ENCODE results near the gene SIPA1L3.

Gene SIPA1L3

GRCh38 chr19:38148337-38148736, 241.3 kb downstream of the SIPA1L3 start:
- no peak for DNase-seq
- H3K4me1 Mint-ChIP-seq (ENCODE audit: low read depth in 2 of 2): peaks cover 0 to under 1% of the 10 kb centered on the region in 2 donors
- H3K27me3 Mint-ChIP-seq: no peaks in the 10 kb centered on the region
- H3K27ac Mint-ChIP-seq: no peak overlapping the region
- H3K4me3 Mint-ChIP-seq: no peak overlapping the region
- H3K9me3 Mint-ChIP-seq: no peaks in the 10 kb centered on the region
- no peak for ATAC-seq (replicated peaks)
- H3K36me3 Mint-ChIP-seq (ENCODE audit: insufficient read depth): peaks cover 15% of the 10 kb centered on the region

- no peaks in the 10 kb centered on the region for H3K27me3 Mint-ChIP-seq
- no peak overlapping the region for H3K4me3 Mint-ChIP-seq
- DNase-seq (no peak), ATAC-seq (replicated peaks) (no peak)
- peaks cover 22% of the 10 kb centered on the region for H3K36me3 Mint-ChIP-seq (ENCODE audit: insufficient read depth)
- no peak overlapping the region for H3K27ac Mint-ChIP-seq
- H3K9me3 Mint-ChIP-seq: no peaks in the 10 kb centered on the region
- H3K4me1 Mint-ChIP-seq (ENCODE audit: low read depth in 2 of 2): no peaks in the 10 kb centered on the region
Observed at GRCh38 chr19:38149661-38150061, 242.7 kb downstream of the SIPA1L3 start.

- Mint-ChIP-seq H3K4me3 (no peak overlapping the region), H3K27me3 (no peaks in the 10 kb centered on the region), H3K27ac (no peak overlapping the region), H3K4me1 (ENCODE audit: low read depth in 2 of 2) (no peaks in the 10 kb centered on the region), H3K36me3 (ENCODE audit: insufficient read depth) (peaks cover 24% of the 10 kb centered on the region), H3K9me3 (no peaks in the 10 kb centered on the region)
- ATAC-seq (replicated peaks) (no peak), DNase-seq (no peak)
Observed at GRCh38 chr19:38151242-38151641, 244.2 kb downstream of the SIPA1L3 start.

- Mint-ChIP-seq H3K36me3 (ENCODE audit: insufficient read depth) (peaks cover 18% of the 10 kb centered on the region), H3K27ac (peak overlapping the region in 1 of 2 donors; percentile 69), H3K4me3 (no peak overlapping the region), H3K27me3 (no peaks in the 10 kb centered on the region), H3K9me3 (no peaks in the 10 kb centered on the region), H3K4me1 (ENCODE audit: low read depth in 2 of 2) (no peaks in the 10 kb centered on the region)
- DNase-seq (no peak), ATAC-seq (replicated peaks) (no peak)
Observed at GRCh38 chr19:38152461-38153379, 245.7 kb downstream of the SIPA1L3 start.

- DNase-seq (no peak), ATAC-seq (replicated peaks) (no peak)
- H3K27me3 Mint-ChIP-seq: no peaks in the 10 kb centered on the region
- no peak overlapping the region for H3K27ac Mint-ChIP-seq
- H3K4me3 Mint-ChIP-seq: no peak overlapping the region
- no peaks in the 10 kb centered on the region for H3K4me1 Mint-ChIP-seq (ENCODE audit: low read depth in 2 of 2)
- H3K9me3 Mint-ChIP-seq: no peaks in the 10 kb centered on the region
- peaks cover 13% of the 10 kb centered on the region for H3K36me3 Mint-ChIP-seq (ENCODE audit: insufficient read depth)
Observed at GRCh38 chr19:38155453-38155852, 248.4 kb downstream of the SIPA1L3 start.

- ATAC-seq (replicated peaks) (no peak), DNase-seq (no peak)
- Mint-ChIP-seq H3K4me3 (no peak overlapping the region), H3K4me1 (ENCODE audit: low read depth in 2 of 2) (no peaks in the 10 kb centered on the region), H3K27me3 (no peaks in the 10 kb centered on the region), H3K27ac (no peak overlapping the region), H3K9me3 (no peaks in the 10 kb centered on the region), H3K36me3 (ENCODE audit: insufficient read depth) (peaks cover 19% of the 10 kb centered on the region)
Observed at GRCh38 chr19:38158730-38159129, 251.7 kb downstream of the SIPA1L3 start.

GRCh38 chr19:38162094-38162493, 255.1 kb downstream of the SIPA1L3 start:
- DNase-seq (no peak), ATAC-seq (replicated peaks) (no peak)
- H3K9me3 Mint-ChIP-seq: no peaks in the 10 kb centered on the region
- H3K4me1 Mint-ChIP-seq (ENCODE audit: low read depth in 2 of 2): no peaks in the 10 kb centered on the region
- peaks cover 29% of the 10 kb centered on the region for H3K36me3 Mint-ChIP-seq (ENCODE audit: insufficient read depth)
- no peak overlapping the region for H3K27ac Mint-ChIP-seq
- no peak overlapping the region for H3K4me3 Mint-ChIP-seq
- no peaks in the 10 kb centered on the region for H3K27me3 Mint-ChIP-seq

- Mint-ChIP-seq H3K4me1 (ENCODE audit: low read depth in 2 of 2) (no peaks in the 10 kb centered on the region), H3K27ac (no peak overlapping the region), H3K27me3 (no peaks in the 10 kb centered on the region)
Observed at GRCh38 chr19:38162632-38163031, 255.6 kb downstream of the SIPA1L3 start.

GRCh38 chr19:38163419-38164290, 256.6 kb downstream of the SIPA1L3 start:
- Mint-ChIP-seq H3K9me3 (no peaks in the 10 kb centered on the region), H3K27me3 (no peaks in the 10 kb centered on the region), H3K27ac (no peak overlapping the region), H3K4me1 (ENCODE audit: low read depth in 2 of 2) (no peaks in the 10 kb centered on the region), H3K36me3 (ENCODE audit: insufficient read depth) (peaks cover 34% of the 10 kb centered on the region), H3K4me3 (no peak overlapping the region)
- ATAC-seq (replicated peaks): no peak
- DNase-seq: no peak

More at GRCh38 chr19:38162632-38163031, 255.6 kb downstream of the SIPA1L3 start:
- Mint-ChIP-seq H3K36me3 (ENCODE audit: insufficient read depth) (peaks cover 31% of the 10 kb centered on the region), H3K4me3 (no peak overlapping the region), H3K9me3 (no peaks in the 10 kb centered on the region)
- no peak for ATAC-seq (replicated peaks)
- no peak for DNase-seq

GRCh38 chr19:38164526-38164925, 257.5 kb downstream of the SIPA1L3 start:
- Mint-ChIP-seq H3K36me3 (ENCODE audit: insufficient read depth) (peaks cover 39% of the 10 kb centered on the region), H3K27me3 (no peaks in the 10 kb centered on the region), H3K4me1 (ENCODE audit: low read depth in 2 of 2) (no peaks in the 10 kb centered on the region), H3K4me3 (no peak overlapping the region), H3K9me3 (no peaks in the 10 kb centered on the region), H3K27ac (no peak overlapping the region)
- DNase-seq (no peak), ATAC-seq (replicated peaks) (no peak)

- Mint-ChIP-seq H3K27ac (no peak overlapping the region), H3K4me1 (ENCODE audit: low read depth in 2 of 2) (no peaks in the 10 kb centered on the region)
Observed at GRCh38 chr19:38165335-38165734, 258.3 kb downstream of the SIPA1L3 start.

GRCh38 chr19:38168637-38169036, 261.6 kb downstream of the SIPA1L3 start:
- H3K4me3 Mint-ChIP-seq: no peak overlapping the region
- H3K4me1 Mint-ChIP-seq (ENCODE audit: low read depth in 2 of 2): peaks cover 0 to 2% of the 10 kb centered on the region in 2 donors
- DNase-seq (no peak), ATAC-seq (replicated peaks) (no peak)
- H3K36me3 Mint-ChIP-seq (ENCODE audit: insufficient read depth): peaks cover 25% of the 10 kb centered on the region
- no peak overlapping the region for H3K27ac Mint-ChIP-seq
- H3K9me3 Mint-ChIP-seq: no peaks in the 10 kb centered on the region
- no peaks in the 10 kb centered on the region for H3K27me3 Mint-ChIP-seq

More at GRCh38 chr19:38165335-38165734, 258.3 kb downstream of the SIPA1L3 start:
- no peaks in the 10 kb centered on the region for H3K9me3 Mint-ChIP-seq
- DNase-seq (no peak), ATAC-seq (replicated peaks) (no peak)
- no peaks in the 10 kb centered on the region for H3K27me3 Mint-ChIP-seq
- peaks cover 39% of the 10 kb centered on the region for H3K36me3 Mint-ChIP-seq (ENCODE audit: insufficient read depth)
- H3K4me3 Mint-ChIP-seq: no peak overlapping the region

GRCh38 chr19:38170334-38170733, 263.3 kb downstream of the SIPA1L3 start:
- DNase-seq (no peak), ATAC-seq (replicated peaks) (no peak)
- H3K27ac Mint-ChIP-seq: no peak overlapping the region
- no peak overlapping the region for H3K4me3 Mint-ChIP-seq
- H3K4me1 Mint-ChIP-seq (ENCODE audit: low read depth in 2 of 2): peaks cover 0 to 3% of the 10 kb centered on the region in 2 donors
- H3K9me3 Mint-ChIP-seq: no peaks in the 10 kb centered on the region
- no peaks in the 10 kb centered on the region for H3K27me3 Mint-ChIP-seq
- H3K36me3 Mint-ChIP-seq (ENCODE audit: insufficient read depth): peaks cover 27% of the 10 kb centered on the region

Data from effector memory CD8-positive, alpha-beta T cell (primary cell).